Spleen (tissue), 11 donors: ENCODE data around the gene FBLIM1. TPM values are rescaled to one million over a fixed set of nuclear protein-coding genes. Genes with fewer than 3 reads are reported as not detected.

Experiments used
- DNase-seq: peaks from one replicate; pipeline ENCODE4 v3.0.0-alpha.2; 2020
- H3K27ac ChIP-seq, 8 donors: fragments of 200-600 bp; sonication (generic) in 7 of 8; 1 replicate in 4 of 8; 2 replicates in 4 of 8; pipeline versions ENCODE4 v1.5.0 to v1.8.0; 2016 to 2021; ENCODE audit warnings: inconsistent platforms in 4 of 8, mild to moderate bottlenecking in 4 of 8, moderate library complexity in 1 of 8
- H3K27me3 ChIP-seq, 7 donors: fragments of 200-600 bp; sonication (generic) in 6 of 7; replicated peaks in 1 of 7; 1 replicate in 4 of 7; 2 replicates in 3 of 7; pipeline versions ENCODE4 v1.5.0 to v1.8.0; 2016 to 2021; ENCODE audit warnings: inconsistent platforms in 3 of 7, mild to moderate bottlenecking in 1 of 7
- H3K36me3 ChIP-seq, 6 donors: fragments of 200-600 bp; sonication (generic) in 5 of 6; 1 replicate in 4 of 6; 2 replicates in 2 of 6; pipeline versions ENCODE4 v1.5.0 to v1.8.0; 2016 to 2021; ENCODE audit warnings: inconsistent platforms in 2 of 6
- H3K4me1 ChIP-seq, 6 donors: fragments of 200-600 bp; sonication (generic) in 5 of 6; 1 replicate in 3 of 6; 2 replicates in 3 of 6; pipeline versions ENCODE4 v1.5.0 to v1.8.0; 2016 to 2021; ENCODE audit warnings: inconsistent platforms in 3 of 6
- H3K4me3 ChIP-seq, 8 donors: fragments of 200-600 bp; sonication (generic) in 7 of 8; 1 replicate in 4 of 8; 2 replicates in 4 of 8; pipeline versions ENCODE4 v1.5.0 to v1.8.0; 2016 to 2021; ENCODE audit warnings: inconsistent platforms in 4 of 8, mild to moderate bottlenecking in 4 of 8, moderate library complexity in 2 of 8
- H3K9me3 ChIP-seq, 8 donors: fragments of 200-600 bp; sonication (generic) in 7 of 8; 1 replicate in 4 of 8; 2 replicates in 4 of 8; pipeline versions ENCODE4 v1.5.0 to v1.8.0; 2016 to 2021; ENCODE audit warnings: inconsistent platforms in 4 of 8
- POLR2A ChIP-seq, 3 donors: fragments of 450-650 bp; IDR thresholded peaks; one replicate each; pipeline ENCODE4 v1.5.1; 2017; ENCODE audit warnings: antibody characterized with exemption in 3 of 3, mild to moderate bottlenecking in 1 of 3
- POLR2AphosphoS5 ChIP-seq, 3 donors: sonication (generic); formaldehyde crosslinking; IDR thresholded peaks; one replicate each; pipeline ENCODE4 v1.5.1; 2017; ENCODE audit warnings: antibody characterized with exemption in 3 of 3
- WGBS, 5 donors: extraction: QIAGEN DNeasy Blood & Tissue Kit in 3 of 5; methylation state at CpG; one replicate each; pipeline versions ENCODE4 v1.1.5 to v1.1.7; 2013 to 2018; 5-methylcytosine and 5-hydroxymethylcytosine counted together
- intact Hi-C: fragments of 100-400 bp; cut with DNase I; formaldehyde crosslinking; loops from one replicate; pipeline ENCODE4 v1.15.0; 2023; ENCODE audit warnings: low total_unique reads
- polyA plus RNA-seq, 3 donors: library from polyadenylated mRNA; stranded (reverse); fragments of 200-250 nt; gene quantifications; one replicate each; pipeline ENCODE4 v1.2.1, GENCODE V29; 2013
- total RNA-seq, 7 donors: library from RNA; depleted of rRNA in 3 of 7; stranded (reverse); fragments of >200 nt in 3 of 7; fragmentation: NEBNext Ultra II Directional in 4 of 7; extraction: Animal tissue kit (Norgen Biotek cat#: 25700) in 4 of 7; gene quantifications; one replicate each; pipeline versions ENCODE4 v1.1.0 to v1.2.1, GENCODE V29; 2016 to 2021
- TF ChIP-seq, protein P1 (sequence below), 11 experiments: fragments of 200-600 bp in 7 of 11; fragments of 450-650 bp in 4 of 11; sonication (generic) in 4 of 11; IDR thresholded peaks in 8 of 11; conservative IDR thresholded peaks in 3 of 11; 1 replicate in 7 of 11; 2 replicates in 4 of 11; pipeline versions ENCODE4 v1.4.0 to v1.8.0; 2016 to 2021; ENCODE audit warnings: antibody characterized with exemption in 11 of 11, inconsistent platforms in 4 of 11, mild to moderate bottlenecking in 1 of 11
- donor health status: healthy with polysubstance abuse.
- donor health status: DM: no; HTN: no; CAD: no; lungs with moderate emphysema.
- donor health status: DM: no; HTN: no; CAD: no.
- donor health status: Bipolar disorder and iron deficiency.
- donor health status: healthy.
- donor health status: DM: no; HTN: no; CAD: no.
- donor health status: DM: yes; HTN: yes; CAD: no.

FBLIM1 gene
- total and polyA plus RNA-seq, 10 donors, result 7.2 to 89.1 (median 32.7) TPM

- peaks cover 0 to 40% (median 0%) of the 10 kb centered on the region in 6 donors for H3K36me3 ChIP-seq
- H3K4me3 ChIP-seq, result no peak overlapping the region
- H3K9me3 ChIP-seq, result no peaks in the 10 kb centered on the region
- WGBS, 5 donors, result 59 to 80% (median 70%) methylated on average over 6 of the region's 6 CpGs
- peaks cover 0 to 29% (median 0%) of the 10 kb centered on the region in 7 donors for H3K27me3 ChIP-seq
- intact Hi-C loops, result no loop called here
- DNase-seq, result no peak
- peaks cover 0 to 9% (median 0%) of the 10 kb centered on the region in 6 donors for H3K4me1 ChIP-seq
- TF ChIP-seq POLR2A (IDR thresholded peaks at IDR 0.05), result no peak
- TF ChIP-seq, protein P1, sequence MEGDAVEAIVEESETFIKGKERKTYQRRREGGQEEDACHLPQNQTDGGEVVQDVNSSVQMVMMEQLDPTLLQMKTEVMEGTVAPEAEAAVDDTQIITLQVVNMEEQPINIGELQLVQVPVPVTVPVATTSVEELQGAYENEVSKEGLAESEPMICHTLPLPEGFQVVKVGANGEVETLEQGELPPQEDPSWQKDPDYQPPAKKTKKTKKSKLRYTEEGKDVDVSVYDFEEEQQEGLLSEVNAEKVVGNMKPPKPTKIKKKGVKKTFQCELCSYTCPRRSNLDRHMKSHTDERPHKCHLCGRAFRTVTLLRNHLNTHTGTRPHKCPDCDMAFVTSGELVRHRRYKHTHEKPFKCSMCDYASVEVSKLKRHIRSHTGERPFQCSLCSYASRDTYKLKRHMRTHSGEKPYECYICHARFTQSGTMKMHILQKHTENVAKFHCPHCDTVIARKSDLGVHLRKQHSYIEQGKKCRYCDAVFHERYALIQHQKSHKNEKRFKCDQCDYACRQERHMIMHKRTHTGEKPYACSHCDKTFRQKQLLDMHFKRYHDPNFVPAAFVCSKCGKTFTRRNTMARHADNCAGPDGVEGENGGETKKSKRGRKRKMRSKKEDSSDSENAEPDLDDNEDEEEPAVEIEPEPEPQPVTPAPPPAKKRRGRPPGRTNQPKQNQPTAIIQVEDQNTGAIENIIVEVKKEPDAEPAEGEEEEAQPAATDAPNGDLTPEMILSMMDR (IDR thresholded peaks at IDR 0.05 in 8 of 11, conservative IDR thresholded peaks at IDR 0.05 in 3 of 11), result no peak
- peak; percentile 34 to 57 (median 53) for TF ChIP-seq POLR2AphosphoS5 (IDR thresholded peaks at IDR 0.05)
- peak overlapping the region in 1 of 8 donors; percentile 21 for H3K27ac ChIP-seq
These were observed 13.4 kb downstream of the FBLIM1 start for GRCh38 chr1:15771836-15772515.

DNA sequence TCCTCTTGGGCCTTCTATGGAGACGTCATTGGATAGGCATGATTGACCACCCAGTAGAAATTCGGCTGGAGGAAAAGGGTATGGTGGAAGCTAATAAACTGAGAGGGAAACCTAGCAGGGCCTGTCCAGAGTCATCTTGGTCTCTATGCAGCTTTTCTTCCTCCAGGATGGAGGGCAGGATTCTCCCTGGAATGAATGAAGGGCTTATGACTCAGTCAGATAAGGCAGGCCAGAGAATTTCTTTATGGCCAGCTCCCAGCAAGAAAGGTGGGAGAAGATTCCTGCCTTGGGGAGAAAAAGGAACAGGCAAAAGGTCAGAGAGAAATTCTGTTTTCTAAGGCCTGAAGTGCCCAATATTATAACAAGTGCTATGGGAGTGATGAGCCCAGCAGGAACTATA lies 17.1 kb downstream of the FBLIM1 start:
- Histone ChIP-seq H3K4me1 (peaks cover 0 to 11% (median 0%) of the 10 kb centered on the region in 6 donors), H3K9me3 (no peaks in the 10 kb centered on the region), H3K36me3 (peaks cover 0 to 31% (median 0%) of the 10 kb centered on the region in 6 donors), H3K27me3 (peaks cover 0 to 17% (median 0%) of the 10 kb centered on the region in 7 donors), H3K4me3 (no peak overlapping the region), H3K27ac (no peak overlapping the region)
- intact Hi-C loops, result no loop called here
- WGBS, 5 donors, result 64 to 76% (median 74%) methylated on average over 2 of the region's 2 CpGs
- TF ChIP-seq, protein P1 (IDR thresholded peaks at IDR 0.05 in 8 of 11, conservative IDR thresholded peaks at IDR 0.05 in 3 of 11), result no peak
- no peak for TF ChIP-seq POLR2A (IDR thresholded peaks at IDR 0.05)
- TF ChIP-seq POLR2AphosphoS5 (IDR thresholded peaks at IDR 0.05), result no peak
- DNase-seq, result no peak

- Histone ChIP-seq H3K9me3 (no peaks in the 10 kb centered on the region), H3K27ac (no peak overlapping the region), H3K4me1 (peaks cover 0 to 8% (median 0%) of the 10 kb centered on the region in 6 donors), H3K4me3 (no peak overlapping the region), H3K36me3 (peaks cover 0 to 34% (median 0%) of the 10 kb centered on the region in 6 donors), H3K27me3 (no peaks in the 10 kb centered on the region)
- 76 to 88% (median 82%) methylated on average over 7 of the region's 7 CpGs for WGBS, 5 donors
- intact Hi-C loops, result no loop called here
- no peak for DNase-seq
- TF ChIP-seq, protein P1 (IDR thresholded peaks at IDR 0.05 in 8 of 11, conservative IDR thresholded peaks at IDR 0.05 in 3 of 11), result no peak
- TF ChIP-seq POLR2AphosphoS5 (IDR thresholded peaks at IDR 0.05) (no peak), POLR2A (IDR thresholded peaks at IDR 0.05) (no peak)
These were observed 19.5 kb downstream of the FBLIM1 start for GRCh38 chr1:15777909-15778707.

GRCh38 chr1:15785683-15786082 lies 27.1 kb downstream of the FBLIM1 start:
- H3K27me3 ChIP-seq, result peaks cover 0 to 5% (median 0%) of the 10 kb centered on the region in 7 donors
- no peak for DNase-seq
- intact Hi-C loops, result no loop called here
- 88 to 95% (median 93%) methylated on average over 6 to 8 of the region's 8 CpGs for WGBS, 5 donors
- no peak overlapping the region for H3K27ac ChIP-seq
- H3K4me3 ChIP-seq, result no peak overlapping the region
- TF ChIP-seq, protein P1 (IDR thresholded peaks at IDR 0.05 in 8 of 11, conservative IDR thresholded peaks at IDR 0.05 in 3 of 11), result no peak
- no peak for TF ChIP-seq POLR2A (IDR thresholded peaks at IDR 0.05)
- TF ChIP-seq POLR2AphosphoS5 (IDR thresholded peaks at IDR 0.05), result peak in 1 of 3 donors; percentile 41
- peaks cover 0 to 23% (median 0%) of the 10 kb centered on the region in 6 donors for H3K36me3 ChIP-seq
- H3K4me1 ChIP-seq, result peaks cover 0 to 12% (median 0%) of the 10 kb centered on the region in 6 donors
- H3K9me3 ChIP-seq, result no peaks in the 10 kb centered on the region
